H9 (cell line): Measurements from ENCODE around the gene DDX20. TPM values are rescaled to one million over a fixed set of nuclear protein-coding genes. Genes with fewer than 3 reads are reported as not detected.

Source experiments
- DNase-seq: peaks from one replicate; pipeline ENCODE4 v3.0.0-alpha.2; 2017
- H2AFZ ChIP-seq: one replicate; pipeline ENCODE4 v1.6.1; 2013; ENCODE audit warnings: mild to moderate bottlenecking, low read length, control low read depth, moderate library complexity
- H2AK5ac ChIP-seq: 2 replicates; pipeline ENCODE4 v1.6.1; 2013; ENCODE audit warnings: low read length, control low read depth, mixed read lengths; ENCODE audit not compliant: insufficient read length
- H2BK120ac ChIP-seq: one replicate; pipeline ENCODE4 v1.6.1; 2013; ENCODE audit warnings: low read depth, mild to moderate bottlenecking, low read length, control low read depth, inconsistent platforms; ENCODE audit not compliant: poor library complexity, severe bottlenecking
- H2BK12ac ChIP-seq: 2 replicates; pipeline ENCODE4 v1.6.1; 2013; ENCODE audit warnings: low read length, control low read depth, mixed read lengths, low read depth; ENCODE audit not compliant: insufficient read length
- H2BK15ac ChIP-seq: 2 replicates; pipeline ENCODE4 v1.6.1; 2013; ENCODE audit warnings: low read depth, low read length, control low read depth
- H2BK20ac ChIP-seq: one replicate; pipeline ENCODE4 v1.6.1; 2013; ENCODE audit warnings: low read depth, mild to moderate bottlenecking, low read length, control low read depth, inconsistent platforms; ENCODE audit not compliant: poor library complexity, severe bottlenecking
- H2BK5ac ChIP-seq: 2 replicates; pipeline ENCODE4 v1.6.1; 2013; ENCODE audit warnings: low read length, control low read depth, mixed read lengths; ENCODE audit not compliant: insufficient read length
- H3K14ac ChIP-seq: 2 replicates; pipeline ENCODE4 v1.6.1; 2013; ENCODE audit warnings: low read length, control low read depth; ENCODE audit not compliant: insufficient read depth
- H3K18ac ChIP-seq: 2 replicates; pipeline ENCODE4 v1.6.1; 2013; ENCODE audit warnings: low read depth, mild to moderate bottlenecking, mixed read lengths, low read length, control low read depth; ENCODE audit not compliant: insufficient read length
- H3K23ac ChIP-seq: 2 replicates; pipeline ENCODE4 v1.6.1; 2013; ENCODE audit warnings: low read length, control low read depth, mixed read lengths, low read depth; ENCODE audit not compliant: insufficient read length
- H3K23me2 ChIP-seq: 2 replicates; pipeline ENCODE4 v1.6.1; 2013; ENCODE audit warnings: low read depth, mild to moderate bottlenecking, mixed read lengths, low read length, control low read depth; ENCODE audit not compliant: insufficient read length, poor library complexity, severe bottlenecking
- H3K27ac ChIP-seq: 2 replicates; pipeline ENCODE4 v1.5.1; 2013; ENCODE audit warnings: low read length, control low read depth, mixed read lengths, low read depth; ENCODE audit not compliant: insufficient read length
- H3K27me3 ChIP-seq: 2 replicates; pipeline ENCODE4 v1.6.1; 2013; ENCODE audit warnings: low read length, control low read depth, inconsistent platforms; ENCODE audit not compliant: insufficient read depth
- H3K4ac ChIP-seq: 2 replicates; pipeline ENCODE4 v1.6.1; 2013; ENCODE audit warnings: low read depth, mild to moderate bottlenecking, control low read depth, inconsistent platforms, low read length, moderate library complexity
- H3K4me1 ChIP-seq: 2 replicates; pipeline ENCODE4 v1.6.1; 2013; ENCODE audit warnings: low read length, control low read depth, inconsistent platforms; ENCODE audit not compliant: insufficient read depth
- H3K4me2 ChIP-seq: 2 replicates; pipeline ENCODE4 v1.6.1; 2013; ENCODE audit warnings: low read length, control low read depth, mixed read lengths; ENCODE audit not compliant: insufficient read length, insufficient read depth
- H3K56ac ChIP-seq: 2 replicates; pipeline ENCODE4 v1.6.1; 2013; ENCODE audit warnings: low read depth, mild to moderate bottlenecking, mixed read lengths, low read length, control low read depth; ENCODE audit not compliant: insufficient read length
- H3K79me1 ChIP-seq: 2 replicates; pipeline ENCODE4 v1.6.1; 2013; ENCODE audit warnings: low read depth, mild to moderate bottlenecking, moderate library complexity, low read length, control low read depth, inconsistent platforms; ENCODE audit not compliant: insufficient read depth, poor library complexity, severe bottlenecking
- H3K79me2 ChIP-seq: 2 replicates; pipeline ENCODE4 v1.6.1; 2013; ENCODE audit warnings: low read length, control low read depth, inconsistent platforms; ENCODE audit not compliant: insufficient read depth
- H3K9ac ChIP-seq: 2 replicates; pipeline ENCODE4 v1.6.1; 2013; ENCODE audit warnings: low read length, control low read depth, mixed read lengths; ENCODE audit not compliant: insufficient read length; ENCODE audit errors: extremely low read depth
- H3K9me3 ChIP-seq: one replicate; pipeline ENCODE4 v1.6.1; 2013; ENCODE audit warnings: low read depth, low read length, inconsistent platforms; ENCODE audit not compliant: control insufficient read depth
- H3T11ph ChIP-seq: one replicate; pipeline ENCODE4 v1.6.1; 2013; ENCODE audit warnings: mild to moderate bottlenecking, low read length, control low read depth, inconsistent platforms
- H4K20me1 ChIP-seq: one replicate; pipeline ENCODE4 v1.6.1; 2013; ENCODE audit not compliant: control insufficient read depth, insufficient read length, insufficient read depth
- H4K5ac ChIP-seq: 2 replicates; pipeline ENCODE4 v1.6.1; 2013; ENCODE audit warnings: low read depth, mild to moderate bottlenecking, mixed read lengths, low read length, control low read depth; ENCODE audit not compliant: insufficient read length
- H4K8ac ChIP-seq: replicated peaks from 2 replicates; pipeline ENCODE4 v1.6.1; 2013; ENCODE audit warnings: low read length, control low read depth, mixed read lengths, low read depth; ENCODE audit not compliant: insufficient read length
- H4K91ac ChIP-seq: 2 replicates; pipeline ENCODE4 v1.6.1; 2013; ENCODE audit warnings: low read depth, mild to moderate bottlenecking, moderate library complexity, mixed read lengths, low read length, control low read depth; ENCODE audit not compliant: insufficient read length
- H3K27ac Mint-ChIP-seq, 3 experiments: 2 replicates in 2 of 3; 3 replicates in 1 of 3; pipeline ENCODE4 v1.8.0; 2020 to 2021; ENCODE audit warnings: mixed read lengths in 3 of 3, mild to moderate bottlenecking in 1 of 3, moderate library complexity in 1 of 3
- H3K27me3 Mint-ChIP-seq: 2 replicates; pipeline ENCODE4 v1.8.0; 2021; ENCODE audit warnings: low read depth, mild to moderate bottlenecking, moderate library complexity, mixed read lengths
- H3K36me3 Mint-ChIP-seq, 3 experiments: 2 replicates in 2 of 3; 3 replicates in 1 of 3; pipeline ENCODE4 v1.8.0; 2020 to 2021; ENCODE audit warnings: low read depth in 3 of 3, mixed read lengths in 3 of 3; ENCODE audit not compliant: insufficient read depth in 1 of 3
- H3K4me1 Mint-ChIP-seq, 2 experiments: 2 replicates each; pipeline ENCODE4 v1.8.0; 2020; ENCODE audit warnings: mixed read lengths in 2 of 2
- H3K4me3 Mint-ChIP-seq, 2 experiments: 2 replicates in 1 of 2; 3 replicates in 1 of 2; pipeline ENCODE4 v1.8.0; 2020 to 2021; ENCODE audit warnings: mild to moderate bottlenecking in 2 of 2, mixed read lengths in 2 of 2, moderate library complexity in 1 of 2
- H3K9me3 Mint-ChIP-seq, 2 experiments: 2 replicates in 1 of 2; 3 replicates in 1 of 2; pipeline ENCODE4 v1.8.0; 2020; ENCODE audit warnings: mild to moderate bottlenecking in 2 of 2, mixed read lengths in 2 of 2, moderate library complexity in 1 of 2
- WGBS: extraction: QIAGEN DNeasy Blood & Tissue Kit; methylation state at CpG from one replicate; pipeline ENCODE4 v1.1.7; 2013; ENCODE audit warnings: missing lambda C conversion rate, low lambda C conversion rate, mixed read lengths; ENCODE audit not compliant: insufficient read length; ENCODE audit errors: extremely low coverage; 5-methylcytosine and 5-hydroxymethylcytosine counted together
- total RNA-seq: library from RNA; stranded (reverse); gene quantifications from 2 replicates; pipeline ENCODE4 v1.2.1, GENCODE V29; 2021
- TF ChIP-seq, protein P1 (sequence below): fragments of 200-600 bp; sonication (generic); conservative IDR thresholded peaks from 3 replicates; pipeline ENCODE4 v1.8.0; 2021; ENCODE audit warnings: antibody characterized with exemption, mild to moderate bottlenecking

DDX20 gene
- total RNA-seq, 1 experiment from 2014 or later, result 38.3 TPM

DNA sequence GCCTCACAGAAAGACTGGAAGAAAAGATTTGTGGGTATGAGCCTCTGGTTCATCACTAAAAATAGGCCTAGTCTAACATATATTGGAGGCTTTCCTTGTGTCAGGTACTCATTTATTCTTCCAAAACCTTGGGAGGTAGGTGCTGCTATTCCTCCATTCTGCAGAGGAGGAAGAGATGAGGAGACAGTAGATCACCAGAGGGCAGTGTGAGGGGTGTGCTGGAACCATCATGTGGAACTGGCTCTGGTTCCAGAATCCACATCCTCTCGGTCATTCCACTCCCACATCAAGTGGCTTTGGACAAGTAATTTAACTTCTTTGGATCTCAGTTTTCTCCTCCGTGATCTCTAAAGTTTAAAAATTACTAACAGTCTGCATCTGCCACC is 9.1 kb upstream of the DDX20 start:
- Histone ChIP-seq H3K56ac (no peak overlapping the region), H3K4me1 (peaks cover 2% of the 10 kb centered on the region), H4K91ac (no peak overlapping the region), H3K4me2 (no peak overlapping the region), H3K14ac (no peak overlapping the region), H4K20me1 (no peaks in the 10 kb centered on the region), H4K5ac (no peak overlapping the region), H2BK5ac (no peak overlapping the region), H3K9me3 (no peaks in the 10 kb centered on the region), H2BK20ac (no peak overlapping the region), H3T11ph (no peak overlapping the region), H3K27me3 (no peaks in the 10 kb centered on the region), H2BK120ac (no peak overlapping the region), H2AK5ac (no peak overlapping the region), H3K9ac (no peak overlapping the region), H3K4ac (no peak overlapping the region), H2AFZ (no peak overlapping the region), H3K18ac (no peak overlapping the region), H3K79me1 (no peaks in the 10 kb centered on the region), H4K8ac (no peak overlapping the region), H2BK15ac (no peak overlapping the region), H3K23ac (no peak overlapping the region), H2BK12ac (no peak overlapping the region), H3K27ac (no peak overlapping the region), H3K23me2 (no peaks in the 10 kb centered on the region), H3K79me2 (no peaks in the 10 kb centered on the region)
- Mint-ChIP-seq H3K27ac (no peak overlapping the region; a peak in 1 of 7 replicates), H3K4me3 (no peak overlapping the region), H3K9me3 (no peaks in the 10 kb centered on the region; a peak in 1 of 5 replicates), H3K27me3 (peaks cover 23% of the 10 kb centered on the region), H3K36me3 (no peaks in the 10 kb centered on the region; a peak in 1 of 7 replicates), H3K4me1 (peaks cover 24 to 29% of the 10 kb centered on the region in 2 experiments)
- TF ChIP-seq, protein P1, sequence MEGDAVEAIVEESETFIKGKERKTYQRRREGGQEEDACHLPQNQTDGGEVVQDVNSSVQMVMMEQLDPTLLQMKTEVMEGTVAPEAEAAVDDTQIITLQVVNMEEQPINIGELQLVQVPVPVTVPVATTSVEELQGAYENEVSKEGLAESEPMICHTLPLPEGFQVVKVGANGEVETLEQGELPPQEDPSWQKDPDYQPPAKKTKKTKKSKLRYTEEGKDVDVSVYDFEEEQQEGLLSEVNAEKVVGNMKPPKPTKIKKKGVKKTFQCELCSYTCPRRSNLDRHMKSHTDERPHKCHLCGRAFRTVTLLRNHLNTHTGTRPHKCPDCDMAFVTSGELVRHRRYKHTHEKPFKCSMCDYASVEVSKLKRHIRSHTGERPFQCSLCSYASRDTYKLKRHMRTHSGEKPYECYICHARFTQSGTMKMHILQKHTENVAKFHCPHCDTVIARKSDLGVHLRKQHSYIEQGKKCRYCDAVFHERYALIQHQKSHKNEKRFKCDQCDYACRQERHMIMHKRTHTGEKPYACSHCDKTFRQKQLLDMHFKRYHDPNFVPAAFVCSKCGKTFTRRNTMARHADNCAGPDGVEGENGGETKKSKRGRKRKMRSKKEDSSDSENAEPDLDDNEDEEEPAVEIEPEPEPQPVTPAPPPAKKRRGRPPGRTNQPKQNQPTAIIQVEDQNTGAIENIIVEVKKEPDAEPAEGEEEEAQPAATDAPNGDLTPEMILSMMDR, result no peak
- WGBS, result no CpG with 5 or more reads among the region's 2 CpGs
- DNase-seq, result no peak
